Neural crest cell (in vitro differentiated cells): ENCODE measurements around the gene GMPR. TPM values are rescaled to one million over a fixed set of nuclear protein-coding genes. Genes with fewer than 3 reads are reported as not detected.

Experiments used
- DNase-seq: peaks from one replicate; pipeline ENCODE4 v3.0.0; 2021; ENCODE audit warnings: low read depth, mixed read lengths, low spot score
- H3K27ac Mint-ChIP-seq: one replicate; pipeline ENCODE4 v1.8.0; 2021; ENCODE audit warnings: mild to moderate bottlenecking, mixed read lengths; ENCODE audit not compliant: unreplicated experiment
- H3K27me3 Mint-ChIP-seq: 2 replicates; pipeline ENCODE4 v1.8.0; 2021; ENCODE audit warnings: low read depth, mild to moderate bottlenecking, mixed read lengths
- H3K36me3 Mint-ChIP-seq: 2 replicates; pipeline ENCODE4 v1.8.0; 2021; ENCODE audit warnings: low read depth, mild to moderate bottlenecking, mixed read lengths
- H3K4me1 Mint-ChIP-seq: 2 replicates; pipeline ENCODE4 v1.8.0; 2021; ENCODE audit warnings: mixed read lengths
- H3K4me3 Mint-ChIP-seq: one replicate; pipeline ENCODE4 v1.8.0; 2021; ENCODE audit warnings: mild to moderate bottlenecking, mixed read lengths
- H3K9me3 Mint-ChIP-seq: 2 replicates; pipeline ENCODE4 v1.8.0; 2021; ENCODE audit warnings: mixed read lengths
- total RNA-seq: library from RNA; stranded (reverse); gene quantifications from 2 replicates; pipeline ENCODE4 v1.2.1, GENCODE V29; 2021
- TF ChIP-seq, protein P1 (sequence below): fragments of 200-600 bp; sonication (generic); conservative IDR thresholded peaks from 2 replicates; pipeline ENCODE4 v1.5.0; 2021; ENCODE audit warnings: antibody characterized with exemption, mild to moderate bottlenecking

The GMPR gene
- total RNA-seq, 1 donor from 2014 or later: 0.16 TPM

DNA sequence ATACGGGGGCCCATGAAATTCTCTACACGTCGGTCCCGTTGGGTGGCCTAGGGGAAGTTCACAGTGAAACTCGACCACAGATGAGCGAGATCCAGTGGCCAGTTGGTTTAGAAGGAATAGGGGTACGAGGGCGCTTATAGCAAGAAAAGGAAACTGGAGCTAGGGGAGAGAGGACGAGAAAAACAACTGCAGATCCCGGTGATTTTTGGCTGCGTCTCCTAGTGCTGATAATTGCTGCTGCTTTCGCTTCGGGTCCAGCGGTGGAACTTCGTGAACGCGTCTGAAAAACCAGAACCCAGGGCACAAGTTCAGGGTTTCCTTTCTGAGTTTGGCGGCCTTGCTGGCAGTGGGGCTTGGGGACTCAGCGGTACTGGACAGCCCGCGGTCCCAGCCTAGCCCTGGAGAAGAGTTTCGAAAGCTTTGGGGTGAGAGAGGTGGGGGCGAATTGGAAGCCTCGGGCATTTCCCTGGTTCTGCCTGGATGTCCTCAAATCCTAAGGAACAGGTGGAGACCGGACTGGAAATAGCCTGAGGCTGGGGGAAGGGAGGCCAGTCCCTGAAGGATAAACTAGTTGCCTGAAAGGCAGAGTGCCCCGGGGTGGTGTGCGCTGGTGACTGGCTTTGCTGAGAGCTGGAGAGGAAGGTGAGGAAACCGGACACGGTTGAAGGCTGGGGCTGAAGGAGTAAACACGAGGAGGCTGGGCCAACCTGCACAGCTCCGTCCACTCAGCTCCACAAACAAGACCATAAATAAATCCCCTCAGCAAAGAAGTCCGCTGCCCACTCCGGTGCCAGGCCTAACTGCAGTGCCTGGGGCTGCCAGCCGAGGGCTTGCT, 793 bp downstream of the GMPR start:
- Mint-ChIP-seq H3K27me3 (peaks cover 76% of the 10 kb centered on the region), H3K9me3 (no peaks in the 10 kb centered on the region), H3K4me1 (peaks cover 17% of the 10 kb centered on the region), H3K36me3 (no peaks in the 10 kb centered on the region), H3K27ac (no peak overlapping the region), H3K4me3 (peak overlapping the region; percentile 82)
- TF ChIP-seq, protein P1, sequence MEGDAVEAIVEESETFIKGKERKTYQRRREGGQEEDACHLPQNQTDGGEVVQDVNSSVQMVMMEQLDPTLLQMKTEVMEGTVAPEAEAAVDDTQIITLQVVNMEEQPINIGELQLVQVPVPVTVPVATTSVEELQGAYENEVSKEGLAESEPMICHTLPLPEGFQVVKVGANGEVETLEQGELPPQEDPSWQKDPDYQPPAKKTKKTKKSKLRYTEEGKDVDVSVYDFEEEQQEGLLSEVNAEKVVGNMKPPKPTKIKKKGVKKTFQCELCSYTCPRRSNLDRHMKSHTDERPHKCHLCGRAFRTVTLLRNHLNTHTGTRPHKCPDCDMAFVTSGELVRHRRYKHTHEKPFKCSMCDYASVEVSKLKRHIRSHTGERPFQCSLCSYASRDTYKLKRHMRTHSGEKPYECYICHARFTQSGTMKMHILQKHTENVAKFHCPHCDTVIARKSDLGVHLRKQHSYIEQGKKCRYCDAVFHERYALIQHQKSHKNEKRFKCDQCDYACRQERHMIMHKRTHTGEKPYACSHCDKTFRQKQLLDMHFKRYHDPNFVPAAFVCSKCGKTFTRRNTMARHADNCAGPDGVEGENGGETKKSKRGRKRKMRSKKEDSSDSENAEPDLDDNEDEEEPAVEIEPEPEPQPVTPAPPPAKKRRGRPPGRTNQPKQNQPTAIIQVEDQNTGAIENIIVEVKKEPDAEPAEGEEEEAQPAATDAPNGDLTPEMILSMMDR: no peak
- DNase-seq: no peak

DNA sequence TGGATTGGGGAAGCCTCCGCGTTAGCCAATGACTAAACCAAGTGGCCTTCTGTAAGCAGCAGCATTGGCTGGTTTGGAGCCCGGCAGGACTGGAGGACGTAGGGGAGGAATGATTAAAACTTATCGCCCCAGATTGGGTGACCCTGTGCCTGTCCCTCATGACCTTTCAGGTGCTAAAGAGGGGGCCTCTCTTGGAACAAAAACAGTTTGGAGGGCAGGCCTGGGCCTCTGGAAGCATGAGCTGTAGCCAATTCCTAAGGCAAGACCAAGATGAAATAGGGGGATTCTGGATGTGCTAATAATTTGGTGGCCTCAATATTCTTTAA, 1.4 kb downstream of the GMPR start:
- no peaks in the 10 kb centered on the region for H3K36me3 Mint-ChIP-seq
- H3K9me3 Mint-ChIP-seq: no peaks in the 10 kb centered on the region
- TF ChIP-seq, protein P1: no peak
- H3K4me3 Mint-ChIP-seq: no peak overlapping the region
- peaks cover 21% of the 10 kb centered on the region for H3K4me1 Mint-ChIP-seq
- H3K27me3 Mint-ChIP-seq: peaks cover 75% of the 10 kb centered on the region
- H3K27ac Mint-ChIP-seq: no peak overlapping the region
- no peak for DNase-seq

DNA sequence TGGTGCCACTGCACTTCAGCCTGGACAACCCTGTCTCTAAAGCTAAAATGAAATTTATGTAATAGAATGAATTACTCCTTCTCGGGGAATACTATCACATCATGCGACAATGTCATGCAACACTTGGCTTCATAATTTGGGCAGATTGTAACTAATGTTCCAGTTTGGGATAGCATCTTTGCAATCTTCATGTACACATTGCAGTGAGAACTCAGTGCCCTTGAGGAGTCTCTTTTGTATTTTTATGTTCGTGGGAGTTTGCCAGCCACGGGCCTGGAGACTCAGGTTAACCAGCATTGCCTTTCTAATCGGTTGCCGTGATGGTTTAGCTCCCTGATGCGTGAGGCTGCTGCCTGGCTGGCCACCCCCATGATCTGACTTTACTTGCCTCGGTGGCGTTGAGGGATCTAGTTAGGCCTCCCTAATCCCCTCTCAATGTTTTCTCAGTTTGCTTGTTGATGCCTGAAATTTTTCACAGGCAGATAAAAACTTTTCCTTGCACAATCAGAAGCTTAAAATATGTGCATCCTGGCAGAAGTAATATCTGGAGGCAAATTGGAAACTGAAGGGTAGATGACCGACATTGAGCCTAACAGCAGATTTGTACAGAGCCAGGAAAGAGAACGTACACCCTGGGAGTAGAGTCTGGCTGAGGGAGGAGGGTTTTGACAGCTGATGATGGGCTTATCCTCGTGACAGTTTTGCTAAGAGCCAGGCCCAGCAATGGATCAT, 2.4 kb downstream of the GMPR start:
- no peak for DNase-seq
- peaks cover 25% of the 10 kb centered on the region for H3K4me1 Mint-ChIP-seq
- peak overlapping the region; percentile 41 for H3K4me3 Mint-ChIP-seq

DNA sequence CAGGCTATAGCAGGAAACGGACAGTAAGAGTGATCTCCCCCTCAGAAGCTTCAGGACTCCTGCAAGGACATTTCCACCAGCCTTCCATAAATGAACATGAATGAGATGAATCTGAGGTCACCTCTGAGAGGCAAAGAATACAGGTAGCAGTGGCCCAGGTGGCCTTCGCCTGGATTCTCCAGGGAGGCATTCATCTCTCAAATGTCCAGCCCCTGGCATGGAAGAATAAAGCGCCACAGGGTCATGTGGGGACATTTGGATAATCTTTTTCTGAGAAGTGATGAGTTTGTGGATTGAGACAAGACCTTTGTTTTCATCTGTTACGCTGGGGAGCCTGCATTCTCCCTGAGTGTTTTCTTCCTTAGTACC, 2.9 kb downstream of the GMPR start:
- no peak overlapping the region for H3K4me3 Mint-ChIP-seq
- no peak for DNase-seq
- no peak overlapping the region for H3K27ac Mint-ChIP-seq
- peaks cover 25% of the 10 kb centered on the region for H3K4me1 Mint-ChIP-seq
- TF ChIP-seq, protein P1: no peak
- H3K27me3 Mint-ChIP-seq: peaks cover 70% of the 10 kb centered on the region
- no peaks in the 10 kb centered on the region for H3K9me3 Mint-ChIP-seq
- H3K36me3 Mint-ChIP-seq: no peaks in the 10 kb centered on the region

More for the DNA sequence above, 2.4 kb downstream of the GMPR start:
- no peaks in the 10 kb centered on the region for H3K9me3 Mint-ChIP-seq
- H3K27ac Mint-ChIP-seq: no peak overlapping the region
- H3K36me3 Mint-ChIP-seq: no peaks in the 10 kb centered on the region
- peaks cover 72% of the 10 kb centered on the region for H3K27me3 Mint-ChIP-seq
- TF ChIP-seq, protein P1: no peak

DNA sequence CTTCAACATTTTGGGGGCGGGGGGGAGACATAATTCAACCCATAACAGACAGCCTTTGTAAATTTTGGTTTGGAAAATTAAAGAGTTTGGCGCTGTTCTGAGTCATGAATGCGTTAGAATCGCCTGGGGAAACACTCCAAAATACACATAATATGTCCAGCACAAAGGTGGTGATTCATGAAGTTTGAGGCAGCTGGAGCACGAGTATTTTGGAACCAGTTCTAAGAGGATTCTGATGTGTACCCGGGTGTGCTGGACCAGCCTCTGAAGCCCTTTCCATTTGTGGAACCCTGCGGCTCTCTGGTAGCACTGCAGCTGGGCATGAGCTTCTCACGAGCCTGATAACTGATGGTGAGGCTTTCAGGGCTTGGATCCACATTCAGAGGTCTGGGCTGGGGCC, 4.7 kb downstream of the GMPR start:
- H3K36me3 Mint-ChIP-seq: no peaks in the 10 kb centered on the region
- peak overlapping the region; percentile 71 for H3K27ac Mint-ChIP-seq
- TF ChIP-seq, protein P1: no peak
- no peak for DNase-seq
- no peaks in the 10 kb centered on the region for H3K9me3 Mint-ChIP-seq
- H3K4me3 Mint-ChIP-seq: no peak overlapping the region
- H3K4me1 Mint-ChIP-seq: peaks cover 25% of the 10 kb centered on the region
- H3K27me3 Mint-ChIP-seq: peaks cover 56% of the 10 kb centered on the region
